Astrocyte (in vitro differentiated cells and primary cell): ENCODE measurements around the gene CDRT15. TPM values are rescaled to one million over a fixed set of nuclear protein-coding genes. Genes with fewer than 3 reads are reported as not detected.

Experiments used
- DNase-seq: peaks from one replicate; pipeline ENCODE4 v3.0.0-alpha.2; 2010; ENCODE audit warnings: low read depth
- FAIRE-seq: peaks from 2 replicates; lab custom pipeline; 2011; peaks lifted over from hg19 to GRCh38; lab: Jason Lieb, UNC
- H2AFZ ChIP-seq: 2 replicates; pipeline ENCODE4 v1.6.0; 2012; ENCODE audit warnings: low read depth, low read length, inconsistent platforms
- H3K27ac ChIP-seq: 2 replicates; pipeline ENCODE4 v1.5.1; 2011; ENCODE audit warnings: low read depth, low read length, inconsistent platforms
- H3K27me3 ChIP-seq: 2 replicates; pipeline ENCODE4 v1.6.0; 2011; ENCODE audit warnings: low read length, inconsistent platforms; ENCODE audit not compliant: insufficient read depth
- H3K36me3 ChIP-seq: 2 replicates; pipeline ENCODE4 v1.5.1; 2011; ENCODE audit warnings: low read length, inconsistent platforms; ENCODE audit not compliant: insufficient read depth
- H3K4me1 ChIP-seq: 2 replicates; pipeline ENCODE4 v1.5.1; 2011; ENCODE audit warnings: low read length, inconsistent platforms; ENCODE audit not compliant: insufficient read depth
- H3K4me2 ChIP-seq: 2 replicates; pipeline ENCODE4 v1.6.0; 2012; ENCODE audit warnings: low read length, inconsistent platforms
- H3K4me3 ChIP-seq: 2 replicates; pipeline ENCODE4 v1.5.1; 2011; ENCODE audit warnings: low read depth, mild to moderate bottlenecking, low read length, inconsistent platforms; ENCODE audit not compliant: insufficient read depth
- H3K79me2 ChIP-seq: 2 replicates; pipeline ENCODE4 v1.6.0; 2012; ENCODE audit warnings: mild to moderate bottlenecking, low read length, inconsistent platforms; ENCODE audit not compliant: insufficient read depth
- H3K9ac ChIP-seq: 2 replicates; pipeline ENCODE4 v1.6.0; 2012; ENCODE audit warnings: mild to moderate bottlenecking, low read length, inconsistent platforms
- H3K9me3 ChIP-seq: 2 replicates; pipeline ENCODE4 v1.5.1; 2012; ENCODE audit warnings: low read depth, mild to moderate bottlenecking, low read length, inconsistent platforms; ENCODE audit not compliant: insufficient read depth
- H4K20me1 ChIP-seq: 2 replicates; pipeline ENCODE4 v1.6.0; 2012; ENCODE audit warnings: low read length, inconsistent platforms; ENCODE audit not compliant: insufficient read depth
- H3K27ac Mint-ChIP-seq: one replicate; pipeline ENCODE4 v1.8.0; 2021; ENCODE audit warnings: mild to moderate bottlenecking, mixed read lengths; ENCODE audit not compliant: unreplicated experiment
- H3K27me3 Mint-ChIP-seq: one replicate; pipeline ENCODE4 v1.8.0; 2021; ENCODE audit warnings: low read depth, mixed read lengths; ENCODE audit not compliant: unreplicated experiment
- H3K36me3 Mint-ChIP-seq: one replicate; pipeline ENCODE4 v1.8.0; 2021; ENCODE audit warnings: low read depth, mixed read lengths; ENCODE audit not compliant: unreplicated experiment
- H3K4me1 Mint-ChIP-seq: one replicate; pipeline ENCODE4 v1.8.0; 2021; ENCODE audit warnings: low read depth, mixed read lengths; ENCODE audit not compliant: unreplicated experiment
- H3K4me3 Mint-ChIP-seq: one replicate; pipeline ENCODE4 v1.8.0; 2021; ENCODE audit warnings: mild to moderate bottlenecking, moderate library complexity, mixed read lengths; ENCODE audit not compliant: unreplicated experiment
- H3K9me3 Mint-ChIP-seq: one replicate; pipeline ENCODE4 v1.8.0; 2021; ENCODE audit warnings: mild to moderate bottlenecking, mixed read lengths; ENCODE audit not compliant: unreplicated experiment
- CTCF ChIP-seq: IDR thresholded peaks from 2 replicates; pipeline ENCODE4 v1.5.1; 2011; ENCODE audit warnings: low read depth, mild to moderate bottlenecking, inconsistent platforms, low read length, moderate library complexity; ENCODE audit not compliant: insufficient read depth
- EZH2 ChIP-seq: IDR thresholded peaks from 2 replicates; pipeline ENCODE4 v1.6.1; 2012; ENCODE audit warnings: mild to moderate bottlenecking, low read length, inconsistent platforms; ENCODE audit not compliant: insufficient read depth
- total RNA-seq: library from RNA; stranded (reverse); gene quantifications from 2 replicates; pipeline ENCODE4 v1.2.1, GENCODE V29; 2021

Gene CDRT15
- total RNA-seq, 1 donor from 2014 or later: not detected

- Histone ChIP-seq H3K9me3 (no peaks in the 10 kb centered on the region), H3K79me2 (no peaks in the 10 kb centered on the region), H3K36me3 (no peaks in the 10 kb centered on the region), H4K20me1 (no peaks in the 10 kb centered on the region), H3K4me1 (no peaks in the 10 kb centered on the region), H2AFZ (no peak overlapping the region), H3K9ac (no peak overlapping the region), H3K27ac (no peak overlapping the region), H3K27me3 (no peaks in the 10 kb centered on the region), H3K4me3 (no peak overlapping the region), H3K4me2 (no peak overlapping the region)
- DNase-seq (no peak), FAIRE-seq (no peak)
- Mint-ChIP-seq H3K27ac (no peak overlapping the region), H3K27me3 (no peaks in the 10 kb centered on the region), H3K36me3 (no peaks in the 10 kb centered on the region), H3K9me3 (no peaks in the 10 kb centered on the region), H3K4me1 (no peaks in the 10 kb centered on the region), H3K4me3 (no peak overlapping the region)
- no peak for TF ChIP-seq CTCF
Observed at GRCh38 chr17:14276535-14277250, 40.0 kb upstream of the CDRT15 start.

- H3K9me3 Mint-ChIP-seq: no peaks in the 10 kb centered on the region
- Histone ChIP-seq H3K9ac (no peak overlapping the region), H3K4me2 (no peak overlapping the region), H3K9me3 (no peaks in the 10 kb centered on the region), H3K4me3 (no peak overlapping the region), H3K27ac (no peak overlapping the region), H3K36me3 (no peaks in the 10 kb centered on the region), H3K79me2 (no peaks in the 10 kb centered on the region), H3K4me1 (no peaks in the 10 kb centered on the region), H3K27me3 (no peaks in the 10 kb centered on the region), H2AFZ (no peak overlapping the region), H4K20me1 (no peaks in the 10 kb centered on the region)
- H3K36me3 Mint-ChIP-seq: no peaks in the 10 kb centered on the region
- H3K4me3 Mint-ChIP-seq: no peak overlapping the region
- TF ChIP-seq CTCF: no peak
- TF ChIP-seq EZH2: no peak
- FAIRE-seq: no peak
- no peak overlapping the region for H3K27ac Mint-ChIP-seq
- no peaks in the 10 kb centered on the region for H3K4me1 Mint-ChIP-seq
- DNase-seq: no peak
- peaks cover 7% of the 10 kb centered on the region for H3K27me3 Mint-ChIP-seq
Observed at GRCh38 chr17:14270508-14270907, 33.8 kb upstream of the CDRT15 start.

GRCh38 chr17:14269473-14269872, 32.8 kb upstream of the CDRT15 start:
- no peaks in the 10 kb centered on the region for H3K9me3 Mint-ChIP-seq
- Histone ChIP-seq H3K9ac (no peak overlapping the region), H3K4me2 (no peak overlapping the region), H3K4me1 (no peaks in the 10 kb centered on the region), H3K4me3 (no peak overlapping the region), H3K36me3 (no peaks in the 10 kb centered on the region), H4K20me1 (no peaks in the 10 kb centered on the region), H2AFZ (no peak overlapping the region), H3K27me3 (peaks cover 3% of the 10 kb centered on the region), H3K27ac (no peak overlapping the region), H3K9me3 (no peaks in the 10 kb centered on the region), H3K79me2 (no peaks in the 10 kb centered on the region)
- no peaks in the 10 kb centered on the region for H3K4me1 Mint-ChIP-seq
- H3K27me3 Mint-ChIP-seq: peaks cover 7% of the 10 kb centered on the region
- FAIRE-seq (no peak), DNase-seq (no peak)
- H3K36me3 Mint-ChIP-seq: no peaks in the 10 kb centered on the region
- TF ChIP-seq CTCF (no peak), EZH2 (no peak)
- H3K4me3 Mint-ChIP-seq: no peak overlapping the region
- H3K27ac Mint-ChIP-seq: no peak overlapping the region
